H1 (cell line): Measurements from ENCODE around the gene KAT8.

Source experiments
- EZH2 ChIP-seq: fragments of 200-600 bp; sonication (generic); IDR thresholded peaks from 2 replicates; pipeline ENCODE4 v1.7.1; 2012; ENCODE audit warnings: low read depth, mild to moderate bottlenecking, moderate library complexity, low read length, inconsistent platforms; ENCODE audit not compliant: severe bottlenecking
- POLR2A ChIP-seq, 2 experiments: IDR thresholded peaks; 1 replicate in 1 of 2; 2 replicates in 1 of 2; pipeline ENCODE4 v1.6.1; 2011; ENCODE audit warnings: low read depth in 2 of 2, low read length in 2 of 2, mild to moderate bottlenecking in 2 of 2; ENCODE audit errors: control extremely low read depth in 1 of 2

GRCh38 chr16:31084584-31085302 is 32.7 kb upstream of the KAT8 start:
- TF ChIP-seq POLR2A (IDR thresholded peaks at IDR 0.05; ENCODE audit: control extremely low read depth in 1 of 2, low read depth in 2 of 2, low read length in 2 of 2) (no peak), EZH2 (no peak)
